HepG2 (cell line): ENCODE data around the gene SELL. TPM values are rescaled to one million over a fixed set of nuclear protein-coding genes. Genes with fewer than 3 reads are reported as not detected.

Experiments
- ATAC-seq: fragments of 200-7000 bp; cut with Tn5 transposase; 3 replicates; pipeline ENCODE4 v1.9.1; 2020; ENCODE audit warnings: mild to moderate bottlenecking, moderate library complexity
- BruUV-seq: library from RNA; stranded (reverse); fragments of 400-500 nt; replicated peaks from 2 replicates; lab custom pipeline; 2021; lab: Mats Ljungman, UMichigan
- CTCF ChIA-PET: fragments of 300-600 bp; formaldehyde crosslinking; extraction: SDS; loops from one replicate; lab custom pipeline; 2021; ENCODE audit warnings: low total read pairs, inconsistent platforms, low intra/inter-chr PET ratio; lab: Yijun Ruan, JAX
- POLR2A ChIA-PET: fragments of 350-600 bp; sonication (Branson Sonifier 250); formaldehyde crosslinking; loops from one replicate; lab custom pipeline; 2020; ENCODE audit warnings: antibody characterized with exemption, inconsistent platforms; lab: Yijun Ruan, JAX
- DNase-seq: peaks from one replicate; pipeline ENCODE4 v3.0.0-alpha.2; 2015; ENCODE audit warnings: low spot score
- FAIRE-seq: peaks from 3 replicates; lab custom pipeline; 2011; peaks lifted over from hg19 to GRCh38; lab: Jason Lieb, UNC
- H2AFZ ChIP-seq: one replicate; pipeline ENCODE4 v1.6.1; 2011; ENCODE audit warnings: low read length, inconsistent platforms
- H3K27ac ChIP-seq: fragments of 300-600 bp; 3 replicates; pipeline ENCODE4 v1.8.0; 2011; ENCODE audit warnings: mixed run types, mild to moderate bottlenecking, mixed read lengths, low read length, inconsistent platforms; ENCODE audit not compliant: insufficient read depth; ENCODE audit errors: extremely low read length
- H3K27me3 ChIP-seq, 2 experiments: fragments of 200-600 bp in 1 of 2; 2 replicates in 1 of 2; 3 replicates in 1 of 2; pipeline versions ENCODE4 v1.6.0 to v1.8.0; 2011; ENCODE audit warnings: low read length in 2 of 2, mild to moderate bottlenecking in 2 of 2, moderate library complexity in 2 of 2, inconsistent platforms in 1 of 2; ENCODE audit not compliant: insufficient read depth in 2 of 2, control insufficient read depth in 1 of 2
- H3K36me3 ChIP-seq, 2 experiments: fragments of 200-600 bp in 1 of 2; replicated peaks in 1 of 2; 2 replicates in 1 of 2; 3 replicates in 1 of 2; pipeline versions ENCODE4 v1.5.1 to v1.8.0; 2011; ENCODE audit warnings: low read length in 2 of 2, inconsistent platforms in 1 of 2; ENCODE audit not compliant: insufficient read depth in 2 of 2, control insufficient read depth in 1 of 2
- H3K4me1 ChIP-seq: 2 replicates; pipeline ENCODE4 v1.5.1; 2012; ENCODE audit warnings: low read length, inconsistent platforms; ENCODE audit not compliant: insufficient read depth
- H3K4me2 ChIP-seq: 2 replicates; pipeline ENCODE4 v1.6.0; 2011; ENCODE audit warnings: low read depth, low read length, inconsistent platforms
- H3K4me3 ChIP-seq, 3 experiments: fragments of 200-600 bp in 1 of 3; sonication (generic), shearing (Covaris generic) in 1 of 3; replicated peaks in 1 of 3; 2 replicates each; pipeline ENCODE4 v1.5.1; 2011 to 2016; ENCODE audit warnings: low read length in 3 of 3, inconsistent platforms in 2 of 3, low read depth in 2 of 3, mild to moderate bottlenecking in 2 of 3, control low read depth in 1 of 3, mixed read lengths in 1 of 3; ENCODE audit not compliant: insufficient read depth in 1 of 3
- H3K79me2 ChIP-seq: one replicate; pipeline ENCODE4 v1.6.1; 2011; ENCODE audit warnings: low read length, inconsistent platforms; ENCODE audit not compliant: insufficient read depth
- H3K9ac ChIP-seq: 2 replicates; pipeline ENCODE4 v1.6.0; 2011; ENCODE audit warnings: mild to moderate bottlenecking, low read depth, low read length, inconsistent platforms; ENCODE audit not compliant: insufficient read depth
- H3K9me3 ChIP-seq: 2 replicates; pipeline ENCODE4 v1.5.1; 2012; ENCODE audit warnings: mild to moderate bottlenecking, low read length
- H4K20me1 ChIP-seq: 2 replicates; pipeline ENCODE4 v1.6.0; 2011; ENCODE audit warnings: inconsistent platforms, mild to moderate bottlenecking, low read length, moderate library complexity; ENCODE audit not compliant: insufficient read depth
- CBX1 ChIP-seq: IDR thresholded peaks from one replicate; pipeline ENCODE4 v1.6.1; 2016; ENCODE audit warnings: antibody characterized with exemption, low read depth
- KLF16 ChIP-seq, 2 experiments: sonication (generic) in 1 of 2; formaldehyde crosslinking in 1 of 2; IDR thresholded peaks; 2 replicates each; pipeline versions ENCODE4 v1.6.1 to v1.8.0; 2016 to 2023; ENCODE audit warnings: missing genetic modification reagents in 2 of 2, missing compliant biosample characterization in 1 of 2
- NFIC ChIP-seq: IDR thresholded peaks from 2 replicates; pipeline ENCODE4 v1.6.1; 2012; ENCODE audit warnings: mild to moderate bottlenecking, low read length, inconsistent platforms
- NR2F6 ChIP-seq, 2 experiments: IDR thresholded peaks; 2 replicates each; pipeline ENCODE4 v1.6.1; 2016; ENCODE audit warnings: antibody characterized with exemption in 1 of 2, mild to moderate bottlenecking in 1 of 2
- POLR2A ChIP-seq, 2 experiments: IDR thresholded peaks; 2 replicates each; pipeline ENCODE4 v1.6.1; 2011; ENCODE audit warnings: low read depth in 2 of 2, low read length in 2 of 2, mild to moderate bottlenecking in 1 of 2, moderate library complexity in 1 of 2; ENCODE audit not compliant: insufficient read depth in 1 of 2
- RBM39 ChIP-seq: fragments of 200-400 bp; formaldehyde crosslinking; IDR thresholded peaks from one replicate; pipeline ENCODE4 v1.6.1; 2018; ENCODE audit warnings: antibody characterized with exemption, mild to moderate bottlenecking, low read depth, low read length; ENCODE audit not compliant: poor library complexity, severe bottlenecking
- TP53 ChIP-seq: sonication (generic); formaldehyde crosslinking; conservative IDR thresholded peaks from 2 replicates; pipeline ENCODE4 v1.4.0; 2020; ENCODE audit warnings: missing genetic modification reagents
- ZC3H4 ChIP-seq: sonication (generic); formaldehyde crosslinking; IDR thresholded peaks from 2 replicates; pipeline ENCODE4 v1.4.0; 2020; ENCODE audit warnings: missing genetic modification reagents, borderline replicate concordance
- ZFP82 ChIP-seq: sonication (generic); formaldehyde crosslinking; IDR thresholded peaks from 2 replicates; pipeline ENCODE4 v1.5.1; 2020; ENCODE audit warnings: mild to moderate bottlenecking, missing genetic modification reagents, borderline replicate concordance
- ZNF343 ChIP-seq: sonication (generic); formaldehyde crosslinking; IDR thresholded peaks from 2 replicates; pipeline ENCODE4 v1.4.0; 2020; ENCODE audit warnings: mild to moderate bottlenecking, missing genetic modification reagents
- ZNF570 ChIP-seq: sonication (generic); formaldehyde crosslinking; IDR thresholded peaks from 2 replicates; pipeline ENCODE4 v1.4.0; 2020; ENCODE audit warnings: mild to moderate bottlenecking, missing genetic modification reagents, borderline replicate concordance
- ZNF605 ChIP-seq: sonication (generic); formaldehyde crosslinking; IDR thresholded peaks from 2 replicates; pipeline ENCODE4 v1.8.0; 2022; ENCODE audit warnings: mild to moderate bottlenecking, missing genetic modification reagents
- ZZZ3 ChIP-seq: sonication (generic); formaldehyde crosslinking; IDR thresholded peaks from 2 replicates; pipeline ENCODE4 v1.4.0; 2020; ENCODE audit warnings: missing genetic modification reagents, mild to moderate bottlenecking, borderline replicate concordance
- WGBS: methylation state at CpG from one replicate; pipeline ENCODE4 v1.1.6; 2017; ENCODE audit warnings: low lambda C conversion rate; 5-methylcytosine and 5-hydroxymethylcytosine counted together
- in situ Hi-C: cut with HindIII; loops from 2 replicates; pipeline ENCODE4 v1.10.0; 2017; ENCODE audit warnings: low pct_unique_long_range_greater_than_20kb; ENCODE audit not compliant: extremely low pct_ligation_motif_present
- intact Hi-C: fragments of 100-400 bp; cut with micrococcal nuclease; formaldehyde crosslinking; loops from one replicate; pipeline ENCODE4 v1.10.0; 2022; ENCODE audit not compliant: unreplicated experiment
- polyA plus RNA-seq, 8 experiments: library from polyadenylated mRNA; depleted of rRNA in 3 of 8; stranded (reverse) in 7 of 8; unstranded in 1 of 8; fragments of >200 nt; fragmentation: Illumina TruSeq in 4 of 8; extraction: Trizol in 4 of 8; gene quantifications; 2 replicates each; pipeline versions ENCODE4 v1.2.1 to v1.2.3, GENCODE V29; 2011 to 2016; ENCODE audit warnings: low read depth in 4 of 8, missing spikeins in 1 of 8, mixed read lengths in 1 of 8; ENCODE audit not compliant: insufficient read depth in 1 of 8
- total RNA-seq, 5 experiments: library from RNA; depleted of rRNA; stranded (reverse); fragments of >200 nt; fragmentation: Illumina TruSeq; extraction: Trizol; gene quantifications; 2 replicates each; pipeline ENCODE4 v1.2.3, GENCODE V29; 2016; ENCODE audit warnings: low read depth in 1 of 5

SELL gene
- total and polyA plus RNA-seq, 2 of the 13 experiments (the other 11 are each of a cell fraction or from before 2014, with no cell fraction given) = 0.13 to 0.18 TPM

GRCh38 chr1:169739980-169740379 lies 28.6 kb upstream of the SELL start:
- Histone ChIP-seq H4K20me1 (no peaks in the 10 kb centered on the region), H3K4me2 (no peak overlapping the region), H3K27ac (no peak overlapping the region), H3K36me3 (no peaks in the 10 kb centered on the region), H3K9ac (no peak overlapping the region), H3K4me1 (peaks cover 10% of the 10 kb centered on the region), H3K79me2 (no peaks in the 10 kb centered on the region), H3K27me3 (peaks cover 2 to 5% of the 10 kb centered on the region in 2 experiments; a peak in 1 of 5 replicates), H3K9me3 (no peaks in the 10 kb centered on the region), H2AFZ (no peak overlapping the region), H3K4me3 (no peak overlapping the region)
- ChIA-PET POLR2A (no interaction called here), CTCF (no interaction called here)
- 42% methylated on average over 5 of the region's 5 CpGs for WGBS
- no peak for FAIRE-seq
- DNase-seq = no peak
- no TSS peak for BruUV-seq
- intact Hi-C loops (no loop called here), in situ Hi-C loops (no loop called here)
- ATAC-seq = no peak
- TF ChIP-seq RBM39 = no peak
- TF ChIP-seq TP53 (CRISPR knock-in tag) = no peak
- no peak for TF ChIP-seq ZZZ3 (CRISPR knock-in tag)
- no peak for TF ChIP-seq POLR2A (IDR thresholded peaks at IDR 0.05; ENCODE audit: insufficient read depth in 1 of 2, low read depth in 2 of 2, low read length in 2 of 2)
- no peak for TF ChIP-seq CBX1
- no peak for TF ChIP-seq NFIC
- TF ChIP-seq ZNF343 (CRISPR knock-in tag) = no peak
- TF ChIP-seq NR2F6 (IDR thresholded peaks at IDR 0.05) = no peak
- no peak for TF ChIP-seq NR2F6 (CRISPR knock-in tag; IDR thresholded peaks at IDR 0.05)
- no peak for TF ChIP-seq ZC3H4 (CRISPR knock-in tag)
- no peak for TF ChIP-seq KLF16 (CRISPR knock-in tag; IDR thresholded peaks at IDR 0.05)
- no peak for TF ChIP-seq ZFP82 (CRISPR knock-in tag)
- no peak for TF ChIP-seq ZNF605 (CRISPR knock-in tag)
- TF ChIP-seq ZNF570 = no peak
